HEK293T (cell line): ENCODE measurements around the gene ELP1.
A peak's percentile ranks its signal among the peaks of the same experiment; 100 is the strongest.

Source experiments
- CTCF ChIA-PET: fragments of 350-600 bp; formaldehyde crosslinking; extraction: SDS; loops from one replicate; lab custom pipeline; 2021; ENCODE audit warnings: antibody characterized with exemption, inconsistent platforms; lab: Yijun Ruan, JAX
- POLR2A ChIA-PET: fragments of 350-600 bp; formaldehyde crosslinking; extraction: SDS; loops from one replicate; lab custom pipeline; 2020; ENCODE audit warnings: antibody characterized with exemption, inconsistent platforms; lab: Yijun Ruan, JAX
- DNase-seq: peaks from one replicate; pipeline ENCODE4 v3.0.0; 2012; ENCODE audit warnings: mixed read lengths; ENCODE audit errors: extremely low spot score
- ARNT ChIP-seq: fragments of 450-650 bp; IDR thresholded peaks from 2 replicates; pipeline ENCODE4 v1.6.1; 2017; ENCODE audit warnings: mild to moderate bottlenecking
- BHLHE40 ChIP-seq: fragments of 450-650 bp; IDR thresholded peaks from 2 replicates; pipeline ENCODE4 v1.6.1; 2016; ENCODE audit warnings: mild to moderate bottlenecking, moderate library complexity, borderline replicate concordance
- CTBP1 ChIP-seq: fragments of 450-650 bp; IDR thresholded peaks from 2 replicates; pipeline ENCODE4 v1.6.1; 2016; ENCODE audit warnings: borderline replicate concordance
- ELF4 ChIP-seq: fragments of 450-650 bp; IDR thresholded peaks from 2 replicates; pipeline ENCODE4 v1.6.1; 2017; ENCODE audit warnings: antibody characterized with exemption
- FOXA1 ChIP-seq: fragments of 450-650 bp; IDR thresholded peaks from 2 replicates; pipeline ENCODE4 v1.6.1; 2016; ENCODE audit warnings: mild to moderate bottlenecking
- FOXK2 ChIP-seq: fragments of 450-650 bp; IDR thresholded peaks from 2 replicates; pipeline ENCODE4 v1.6.1; 2016; ENCODE audit warnings: mild to moderate bottlenecking
- FOXM1 ChIP-seq: fragments of 450-650 bp; IDR thresholded peaks from 2 replicates; pipeline ENCODE4 v1.6.1; 2017; ENCODE audit warnings: mild to moderate bottlenecking, borderline replicate concordance
- HDGF ChIP-seq: fragments of 450-650 bp; IDR thresholded peaks from 2 replicates; pipeline ENCODE4 v1.6.1; 2017; ENCODE audit warnings: antibody characterized with exemption, borderline replicate concordance
- L3MBTL2 ChIP-seq: fragments of 450-650 bp; conservative IDR thresholded peaks from 2 replicates; pipeline ENCODE4 v1.6.1; 2016; ENCODE audit warnings: mild to moderate bottlenecking
- LEF1 ChIP-seq: fragments of 450-650 bp; IDR thresholded peaks from 2 replicates; pipeline ENCODE4 v1.6.1; 2017; ENCODE audit warnings: mild to moderate bottlenecking, borderline replicate concordance
- NFRKB ChIP-seq: fragments of 450-650 bp; IDR thresholded peaks from 2 replicates; pipeline ENCODE4 v1.6.1; 2016; ENCODE audit warnings: mild to moderate bottlenecking, moderate library complexity
- SP1 ChIP-seq: fragments of 450-650 bp; IDR thresholded peaks from 2 replicates; pipeline ENCODE4 v1.6.1; 2017
- SUZ12 ChIP-seq: fragments of 450-650 bp; IDR thresholded peaks from 2 replicates; pipeline ENCODE4 v1.6.1; 2016; ENCODE audit warnings: mild to moderate bottlenecking
- TARDBP ChIP-seq: fragments of 450-650 bp; IDR thresholded peaks from 2 replicates; pipeline ENCODE4 v1.6.1; 2016
- ZNF384 ChIP-seq: fragments of 450-650 bp; IDR thresholded peaks from 2 replicates; pipeline ENCODE4 v1.6.1; 2016
- TF ChIP-seq, protein P1 (sequence below): fragments of 450-650 bp; IDR thresholded peaks from 2 replicates; pipeline ENCODE4 v1.6.1; 2016

Gene ELP1, protein sequence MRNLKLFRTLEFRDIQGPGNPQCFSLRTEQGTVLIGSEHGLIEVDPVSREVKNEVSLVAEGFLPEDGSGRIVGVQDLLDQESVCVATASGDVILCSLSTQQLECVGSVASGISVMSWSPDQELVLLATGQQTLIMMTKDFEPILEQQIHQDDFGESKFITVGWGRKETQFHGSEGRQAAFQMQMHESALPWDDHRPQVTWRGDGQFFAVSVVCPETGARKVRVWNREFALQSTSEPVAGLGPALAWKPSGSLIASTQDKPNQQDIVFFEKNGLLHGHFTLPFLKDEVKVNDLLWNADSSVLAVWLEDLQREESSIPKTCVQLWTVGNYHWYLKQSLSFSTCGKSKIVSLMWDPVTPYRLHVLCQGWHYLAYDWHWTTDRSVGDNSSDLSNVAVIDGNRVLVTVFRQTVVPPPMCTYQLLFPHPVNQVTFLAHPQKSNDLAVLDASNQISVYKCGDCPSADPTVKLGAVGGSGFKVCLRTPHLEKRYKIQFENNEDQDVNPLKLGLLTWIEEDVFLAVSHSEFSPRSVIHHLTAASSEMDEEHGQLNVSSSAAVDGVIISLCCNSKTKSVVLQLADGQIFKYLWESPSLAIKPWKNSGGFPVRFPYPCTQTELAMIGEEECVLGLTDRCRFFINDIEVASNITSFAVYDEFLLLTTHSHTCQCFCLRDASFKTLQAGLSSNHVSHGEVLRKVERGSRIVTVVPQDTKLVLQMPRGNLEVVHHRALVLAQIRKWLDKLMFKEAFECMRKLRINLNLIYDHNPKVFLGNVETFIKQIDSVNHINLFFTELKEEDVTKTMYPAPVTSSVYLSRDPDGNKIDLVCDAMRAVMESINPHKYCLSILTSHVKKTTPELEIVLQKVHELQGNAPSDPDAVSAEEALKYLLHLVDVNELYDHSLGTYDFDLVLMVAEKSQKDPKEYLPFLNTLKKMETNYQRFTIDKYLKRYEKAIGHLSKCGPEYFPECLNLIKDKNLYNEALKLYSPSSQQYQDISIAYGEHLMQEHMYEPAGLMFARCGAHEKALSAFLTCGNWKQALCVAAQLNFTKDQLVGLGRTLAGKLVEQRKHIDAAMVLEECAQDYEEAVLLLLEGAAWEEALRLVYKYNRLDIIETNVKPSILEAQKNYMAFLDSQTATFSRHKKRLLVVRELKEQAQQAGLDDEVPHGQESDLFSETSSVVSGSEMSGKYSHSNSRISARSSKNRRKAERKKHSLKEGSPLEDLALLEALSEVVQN (N-terminal part only)

DNA sequence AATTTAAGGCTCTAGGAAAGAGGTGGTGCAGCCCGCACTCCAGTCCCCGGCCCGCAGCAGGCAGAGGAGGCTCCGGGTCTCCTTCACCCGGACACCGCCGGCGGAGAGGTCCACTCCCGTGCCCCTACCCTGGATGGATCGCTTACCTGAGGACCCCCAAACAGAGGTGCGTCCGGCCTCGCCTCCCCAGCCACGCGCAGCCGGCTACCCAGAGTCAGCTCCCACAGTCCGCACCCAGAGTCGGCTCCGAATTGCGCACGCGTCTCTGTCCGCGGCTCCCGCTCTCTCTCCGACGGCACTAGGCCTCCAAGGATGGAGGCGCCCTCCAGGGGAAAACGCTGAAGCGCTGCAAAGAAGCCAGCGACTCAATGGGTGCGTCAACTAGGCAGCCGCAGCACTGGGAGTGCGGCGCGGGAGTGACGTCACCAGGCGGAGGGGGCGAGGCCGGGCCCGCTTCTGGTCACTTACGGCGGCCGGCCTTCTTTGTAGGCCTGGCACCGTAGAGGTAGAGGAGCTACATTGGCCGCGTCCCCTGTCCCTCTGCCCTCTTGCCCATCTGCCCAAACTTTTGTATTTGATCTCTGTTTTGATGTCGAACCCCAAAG lies at the start of gene ELP1:
Gene ELP1, minus strand, starts transcription at position 407 of the 605 bp plus-strand sequence. CDS start 2,978 bp downstream, outside the sequence.
- ChIA-PET CTCF (no interaction called here), POLR2A (no interaction called here)
- DNase-seq: peak; percentile 92
- no peak for TF ChIP-seq LEF1
- peak; percentile 51 for TF ChIP-seq L3MBTL2
- no peak for TF ChIP-seq HDGF
- no peak for TF ChIP-seq FOXK2
- TF ChIP-seq FOXA1: no peak
- TF ChIP-seq, protein P1, sequence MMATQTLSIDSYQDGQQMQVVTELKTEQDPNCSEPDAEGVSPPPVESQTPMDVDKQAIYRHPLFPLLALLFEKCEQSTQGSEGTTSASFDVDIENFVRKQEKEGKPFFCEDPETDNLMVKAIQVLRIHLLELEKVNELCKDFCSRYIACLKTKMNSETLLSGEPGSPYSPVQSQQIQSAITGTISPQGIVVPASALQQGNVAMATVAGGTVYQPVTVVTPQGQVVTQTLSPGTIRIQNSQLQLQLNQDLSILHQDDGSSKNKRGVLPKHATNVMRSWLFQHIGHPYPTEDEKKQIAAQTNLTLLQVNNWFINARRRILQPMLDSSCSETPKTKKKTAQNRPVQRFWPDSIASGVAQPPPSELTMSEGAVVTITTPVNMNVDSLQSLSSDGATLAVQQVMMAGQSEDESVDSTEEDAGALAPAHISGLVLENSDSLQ: no peak
- peak; percentile 42; the same call in 1 of the 2 replicates for TF ChIP-seq CTBP1
- TF ChIP-seq ELF4: no peak
- TF ChIP-seq NFRKB: no peak
- TF ChIP-seq TARDBP: no peak
- TF ChIP-seq ZNF384: no peak
- no peak for TF ChIP-seq SP1
- no peak for TF ChIP-seq SUZ12
- no peak for TF ChIP-seq ARNT
- peak; percentile 59; the same call in 1 of the 2 replicates for TF ChIP-seq FOXM1
- TF ChIP-seq BHLHE40: no peak

DNA sequence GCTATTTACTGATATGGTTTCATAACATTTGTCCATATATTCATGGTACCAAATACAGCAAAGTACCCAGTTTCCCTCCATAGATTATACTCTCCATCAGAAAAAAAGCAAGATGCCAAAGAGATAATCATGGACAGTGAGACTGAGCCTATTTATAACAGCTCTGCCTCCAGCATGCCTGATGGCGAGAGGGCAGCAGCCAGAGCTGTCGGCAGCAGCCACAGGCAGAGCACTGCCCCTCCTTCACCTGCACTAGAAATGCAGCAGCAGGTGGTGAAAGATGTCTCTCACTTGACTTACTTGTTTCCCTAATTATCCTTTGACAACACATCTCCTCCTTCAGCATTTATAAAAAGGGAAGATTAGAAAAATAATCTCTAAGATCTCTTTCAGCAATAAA lies 47.0 kb upstream of the ELP1 start:
- ChIA-PET POLR2A (no interaction called here), CTCF (interaction anchor here (0.6 kb wide), 1 partner anchor 11 kb away, joined by 3 read pairs; no protein-coding TSS in a partner anchor)
- TF ChIP-seq LEF1: no peak
- no peak for TF ChIP-seq ELF4
- TF ChIP-seq TARDBP: no peak
- no peak for TF ChIP-seq SUZ12
- TF ChIP-seq ZNF384: no peak
- TF ChIP-seq FOXK2: no peak
- no peak for TF ChIP-seq BHLHE40
- TF ChIP-seq NFRKB: no peak
- TF ChIP-seq L3MBTL2: no peak
- no peak for TF ChIP-seq HDGF
- TF ChIP-seq, protein P1: no peak
- TF ChIP-seq FOXM1: no peak
- TF ChIP-seq ARNT: no peak
- TF ChIP-seq FOXA1: no peak
- TF ChIP-seq SP1: no peak
- TF ChIP-seq CTBP1: no peak
- DNase-seq: no peak

DNA sequence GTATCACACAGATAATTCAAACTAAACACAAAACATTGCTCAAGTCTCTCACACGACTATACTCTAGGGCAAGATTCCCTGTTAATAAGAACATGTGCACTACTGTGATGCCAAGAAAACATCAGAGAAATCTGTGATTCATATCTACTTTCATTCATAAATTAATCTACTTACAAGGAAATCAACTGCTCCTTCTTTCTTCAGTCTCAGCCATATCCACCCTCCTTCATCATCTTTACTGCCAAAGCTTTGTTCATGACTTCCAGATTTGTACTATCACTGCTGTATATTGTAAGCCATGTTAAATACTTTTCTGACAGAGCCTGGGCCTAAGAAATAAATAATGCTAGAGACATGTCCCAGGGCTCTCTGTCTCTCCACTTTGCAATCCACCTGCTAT lies 44.3 kb upstream of the ELP1 start:
- DNase-seq: no peak
- ChIA-PET POLR2A (no interaction called here), CTCF (no interaction called here)
- no peak for TF ChIP-seq FOXK2
- no peak for TF ChIP-seq BHLHE40
- TF ChIP-seq NFRKB: no peak

DNA sequence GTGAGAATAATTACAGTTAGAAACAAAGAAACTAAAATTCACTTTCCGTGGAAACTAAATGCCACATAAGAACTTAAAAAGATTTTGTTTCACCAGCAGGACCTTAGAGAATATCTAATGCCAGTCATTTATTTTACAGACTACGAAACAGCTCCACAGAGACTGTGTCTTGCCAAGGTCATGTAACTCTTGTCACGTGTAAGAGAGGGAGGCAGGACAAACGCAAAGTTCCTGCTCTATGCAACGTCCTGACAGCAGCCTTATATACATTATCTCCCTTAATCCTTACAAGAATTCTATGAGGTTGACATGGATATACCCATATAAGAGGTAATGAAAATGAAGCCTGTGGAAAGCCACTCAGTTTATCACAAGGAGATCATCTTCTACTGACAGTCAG lies 40.0 kb upstream of the ELP1 start:
- no peak for DNase-seq
- POLR2A ChIA-PET: no interaction called here
- TF ChIP-seq BHLHE40 (no peak), LEF1 (no peak), TARDBP (no peak), ARNT (no peak), ELF4 (no peak), NFRKB (no peak)
- TF ChIP-seq, protein P1: no peak
- CTCF ChIA-PET: no interaction called here

DNA sequence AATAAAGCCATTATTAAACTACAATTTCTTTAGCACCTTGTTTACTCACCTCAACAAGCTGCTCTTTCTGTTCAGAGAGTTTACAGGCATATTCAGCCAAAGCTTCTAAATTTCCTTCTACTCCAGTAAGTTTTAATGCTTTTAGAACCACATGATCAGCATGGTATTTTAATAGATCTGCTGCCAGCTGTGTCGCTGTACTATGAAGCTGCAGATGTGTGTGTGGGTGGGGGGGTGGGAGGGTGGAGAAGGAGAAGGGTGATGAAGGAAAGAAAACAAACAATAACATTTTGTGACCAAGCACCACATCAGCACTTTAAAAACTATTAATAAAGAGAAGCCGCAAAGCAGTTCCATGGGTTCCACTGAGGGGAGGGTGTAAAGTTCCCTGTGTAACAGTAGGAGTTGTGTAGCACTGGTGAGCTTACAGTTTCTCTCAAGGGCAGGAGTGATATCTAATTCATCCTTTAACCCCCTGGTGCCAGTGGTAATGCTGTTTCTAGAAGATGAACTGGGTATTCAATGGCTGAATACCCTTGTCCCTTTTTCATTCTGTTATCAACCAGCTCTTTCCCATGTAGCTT lies 38.8 kb upstream of the ELP1 start:
- TF ChIP-seq FOXA1 (no peak), BHLHE40 (no peak), FOXM1 (no peak), L3MBTL2 (no peak), SUZ12 (no peak), CTBP1 (no peak), FOXK2 (no peak), HDGF (no peak), ELF4 (no peak), NFRKB (no peak), ZNF384 (no peak), ARNT (no peak), TARDBP (no peak)
- TF ChIP-seq, protein P1: no peak
- ChIA-PET POLR2A (no interaction called here), CTCF (no interaction called here)
- DNase-seq: no peak
